K562 (cell line): ENCODE data around the gene MAGI2. TPM values are rescaled to one million over a fixed set of nuclear protein-coding genes. Genes with fewer than 3 reads are reported as not detected.
A peak's percentile ranks its signal among the peaks of the same experiment; 100 is the strongest.

Experiments
- BCOR ChIP-seq: fragments of 450-650 bp; IDR thresholded peaks from 2 replicates; pipeline ENCODE4 v1.6.1; 2016
- BHLHE40 ChIP-seq: IDR thresholded peaks from 2 replicates; pipeline ENCODE4 v1.6.1; 2011; ENCODE audit warnings: low read length, improper control_type of control experiment
- CBX5 ChIP-seq: IDR thresholded peaks from 2 replicates; pipeline ENCODE4 v1.6.1; 2014; ENCODE audit warnings: low read depth, borderline replicate concordance
- CC2D1A ChIP-seq: fragments of 450-650 bp; IDR thresholded peaks from 2 replicates; pipeline ENCODE4 v1.6.1; 2017; ENCODE audit warnings: mild to moderate bottlenecking
- CTCFL ChIP-seq: IDR thresholded peaks from 2 replicates; pipeline ENCODE4 v1.6.1; 2011; ENCODE audit warnings: borderline replicate concordance, low read depth, mild to moderate bottlenecking, moderate library complexity, low read length; ENCODE audit not compliant: insufficient read depth, poor library complexity, severe bottlenecking
- DEAF1 ChIP-seq: fragments of 450-650 bp; formaldehyde crosslinking; IDR thresholded peaks from 2 replicates; pipeline ENCODE4 v1.4.0; 2020; ENCODE audit warnings: mild to moderate bottlenecking, moderate library complexity
- POLR2G ChIP-seq: fragments of 200-400 bp; formaldehyde crosslinking; IDR thresholded peaks from 2 replicates; pipeline ENCODE4 v1.6.1; 2017; ENCODE audit warnings: low read depth, mild to moderate bottlenecking, antibody characterized with exemption, low read length, moderate library complexity
- REST ChIP-seq, 2 experiments: fragments of 450-650 bp; formaldehyde crosslinking in 1 of 2; IDR thresholded peaks; 2 replicates each; pipeline versions ENCODE4 v1.4.0 to v1.6.1; 2014 to 2020; ENCODE audit warnings: mild to moderate bottlenecking in 2 of 2, borderline replicate concordance in 1 of 2, low read depth in 1 of 2
- ZHX1 ChIP-seq: fragments of 150-350 bp; conservative IDR thresholded peaks from 2 replicates; pipeline ENCODE4 v1.6.1; 2014; ENCODE audit warnings: low read length
- ZNF384 ChIP-seq: IDR thresholded peaks from 2 replicates; pipeline ENCODE4 v1.6.1; 2012; ENCODE audit warnings: low read depth, low read length, improper control_type of control experiment
- polyA plus RNA-seq, 8 experiments: library from polyadenylated mRNA; depleted of rRNA in 4 of 8; stranded (reverse) in 5 of 8; unstranded in 3 of 8; fragments of >200 nt; fragmentation: Nextera tagmentation in 2 of 8; fragmentation: Illumina TruSeq in 1 of 8; extraction: Ambion mirVana in 2 of 8; extraction: Trizol in 1 of 8; gene quantifications; 2 replicates each; pipeline versions ENCODE4 v1.2.1 to v1.2.3, GENCODE V29; 2011 to 2014; ENCODE audit warnings: inconsistent platforms in 1 of 8, missing spikeins in 1 of 8
- total RNA-seq, 7 experiments: library from RNA; depleted of rRNA in 6 of 7; stranded (reverse); fragments of >200 nt in 6 of 7; fragmentation: Illumina TruSeq in 2 of 7; extraction: Trizol in 2 of 7; gene quantifications; 2 replicates each; pipeline versions ENCODE4 v1.2.1 to v1.2.3, GENCODE V29; 2011 to 2021; ENCODE audit warnings: low replicate concordance in 1 of 7

The MAGI2 gene
- total and polyA plus RNA-seq, 9 of the 15 experiments (the other 6 are each of a cell fraction or from before 2014, with no cell fraction given), result 0.27 to 1.4 (median 0.70) TPM

GRCh38 chr7:78039790-78040776 is 1413.4 kb downstream of the MAGI2 start (continued):
- TF ChIP-seq DEAF1 (CRISPR knock-in tag) (peak; percentile 79), CC2D1A (peak; percentile 56; the same call in 1 of the 2 replicates), REST (IDR thresholded peaks at IDR 0.05; ENCODE audit: borderline replicate concordance) (peak; percentile 79), REST (CRISPR knock-in tag; IDR thresholded peaks at IDR 0.05; ENCODE audit: low read depth) (no peak), ZNF384 (0 out of 2 replicates have a peak, but pooled peaks have one; percentile 13), ZHX1 (no peak), CBX5 (no peak), BHLHE40 (0 out of 2 replicates have a peak, but pooled peaks have one; percentile 24), BCOR (no peak), CTCFL (peak; percentile 71), POLR2G (no peak)
